SU-DHL-6 (cell line): Measurements from ENCODE around the gene ZHX3.

Experiments
- H2AFZ ChIP-seq: fragments of 200-600 bp; sonication (generic); 2 replicates; pipeline ENCODE4 v1.6.1; 2014; ENCODE audit warnings: low read depth, mild to moderate bottlenecking, moderate library complexity, mixed read lengths, antibody characterized with exemption, low read length; ENCODE audit not compliant: severe bottlenecking
- H3F3A ChIP-seq: fragments of 200-600 bp; shearing (Covaris generic); 2 replicates; pipeline ENCODE4 v1.6.0; 2016; ENCODE audit warnings: antibody characterized with exemption, mild to moderate bottlenecking; ENCODE audit not compliant: insufficient read depth
- H3K27ac ChIP-seq: fragments of 200-600 bp; sonication (generic); 2 replicates; pipeline ENCODE4 v1.5.1; 2016; ENCODE audit warnings: low read depth, mild to moderate bottlenecking, low read length, moderate library complexity, mixed read lengths
- H3K27me3 ChIP-seq: fragments of 200-600 bp; sonication (generic), shearing (Covaris generic); 2 replicates; pipeline ENCODE4 v1.6.0; 2014; ENCODE audit warnings: mild to moderate bottlenecking, low read length
- H3K36me3 ChIP-seq: fragments of 200-600 bp; sonication (generic); 2 replicates; pipeline ENCODE4 v1.6.1; 2014; ENCODE audit warnings: mild to moderate bottlenecking, low read length, mixed read lengths
- H3K4me2 ChIP-seq: fragments of 300-600, 200-600 bp; shearing (Covaris generic), sonication (generic); 2 replicates; pipeline ENCODE4 v1.6.0; 2014; ENCODE audit warnings: low read length, low read depth, mild to moderate bottlenecking; ENCODE audit not compliant: poor library complexity, severe bottlenecking
- H3K4me3 ChIP-seq: fragments of 200-600 bp; sonication (generic); 2 replicates; pipeline ENCODE4 v1.5.1; 2014; ENCODE audit warnings: antibody characterized with exemption, low read length, mild to moderate bottlenecking, mixed read lengths; ENCODE audit not compliant: insufficient read depth, poor library complexity, severe bottlenecking
- H3K79me2 ChIP-seq: fragments of 200-600 bp; sonication (generic); 2 replicates; pipeline ENCODE4 v1.6.1; 2014; ENCODE audit warnings: mild to moderate bottlenecking, low read length, moderate library complexity; ENCODE audit not compliant: insufficient read depth
- H3K9ac ChIP-seq: fragments of 200-600 bp; sonication (generic); 2 replicates; pipeline ENCODE4 v1.7.0; 2014; ENCODE audit warnings: mild to moderate bottlenecking, low read length
- H3K9me2 ChIP-seq: fragments of 200-600 bp; sonication (generic); replicated peaks from 2 replicates; pipeline ENCODE4 v1.6.1; 2014; ENCODE audit warnings: low read length; ENCODE audit not compliant: insufficient read depth
- H3K9me3 ChIP-seq: fragments of 200-600 bp; sonication (generic); 2 replicates; pipeline ENCODE4 v1.6.1; 2014; ENCODE audit warnings: low read length, mixed read lengths; ENCODE audit not compliant: insufficient read depth
- H4K20me1 ChIP-seq: fragments of 200-600 bp; sonication (generic); 2 replicates; pipeline ENCODE4 v1.6.1; 2014; ENCODE audit warnings: low read depth, mild to moderate bottlenecking, antibody characterized with exemption, low read length, moderate library complexity, mixed read lengths
- EZH2phosphoT487 ChIP-seq: fragments of 200-600 bp; sonication (generic), shearing (Covaris generic); conservative IDR thresholded peaks from 2 replicates; pipeline ENCODE4 v1.6.1; 2018; ENCODE audit warnings: mild to moderate bottlenecking, antibody characterized with exemption, low read length, moderate library complexity, mixed read lengths
- TF ChIP-seq, protein P1 (sequence below): fragments of 200-600 bp; sonication (generic); IDR thresholded peaks from one replicate; pipeline ENCODE4 v1.5.1; 2017; ENCODE audit warnings: antibody characterized with exemption, mild to moderate bottlenecking, low read length, moderate library complexity; ENCODE audit not compliant: insufficient read depth, poor library complexity, severe bottlenecking

Gene ZHX3

DNA sequence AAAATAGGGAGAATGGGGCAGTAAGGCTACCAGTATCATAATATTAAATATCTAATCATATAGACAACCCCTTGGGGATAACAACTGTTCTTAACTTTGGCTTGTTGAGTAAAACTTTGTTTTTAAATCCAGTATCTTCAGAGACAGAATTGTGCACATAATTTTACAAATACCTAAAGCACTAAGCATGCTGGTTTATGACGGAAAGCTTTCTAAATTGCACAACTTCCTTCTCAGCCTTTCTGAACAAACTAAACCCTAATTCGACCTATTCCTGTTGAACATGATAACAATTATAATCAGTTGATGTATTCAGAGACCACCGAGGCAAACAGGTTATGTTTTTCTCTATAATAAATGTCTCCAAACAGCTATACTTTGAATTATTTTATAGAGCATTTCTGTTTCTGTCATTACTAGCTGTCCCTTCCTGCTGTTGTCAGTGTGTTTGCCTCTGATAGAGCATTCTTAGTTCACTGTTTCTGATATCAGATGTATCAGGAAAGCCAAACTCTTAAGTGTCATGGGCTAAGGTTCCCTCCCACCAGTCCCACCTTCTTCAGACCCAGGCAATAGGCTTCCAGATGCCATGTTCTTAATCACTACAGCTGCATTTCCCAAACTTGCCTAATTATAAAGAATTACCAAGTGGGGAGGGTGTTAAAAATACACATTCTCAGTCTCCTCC lies 8.7 kb downstream of the ZHX3 start:
- TF ChIP-seq EZH2phosphoT487, result no peak
- Histone ChIP-seq H3K27ac (no peak overlapping the region), H4K20me1 (no peaks in the 10 kb centered on the region), H3K4me2 (no peak overlapping the region), H3K79me2 (peaks cover 8% of the 10 kb centered on the region; the same call in 1 of the 2 replicates), H2AFZ (no peak overlapping the region), H3K36me3 (no peaks in the 10 kb centered on the region), H3K9me3 (no peaks in the 10 kb centered on the region), H3K27me3 (no peaks in the 10 kb centered on the region), H3F3A (no peaks in the 10 kb centered on the region), H3K9me2 (no peaks in the 10 kb centered on the region), H3K4me3 (no peak overlapping the region), H3K9ac (no peak overlapping the region)

GRCh38 chr20:41308290-41308711 lies 9.2 kb downstream of the ZHX3 start:
- no peak overlapping the region for H2AFZ ChIP-seq
- H3K27ac ChIP-seq, result no peak overlapping the region
- TF ChIP-seq, protein P1, sequence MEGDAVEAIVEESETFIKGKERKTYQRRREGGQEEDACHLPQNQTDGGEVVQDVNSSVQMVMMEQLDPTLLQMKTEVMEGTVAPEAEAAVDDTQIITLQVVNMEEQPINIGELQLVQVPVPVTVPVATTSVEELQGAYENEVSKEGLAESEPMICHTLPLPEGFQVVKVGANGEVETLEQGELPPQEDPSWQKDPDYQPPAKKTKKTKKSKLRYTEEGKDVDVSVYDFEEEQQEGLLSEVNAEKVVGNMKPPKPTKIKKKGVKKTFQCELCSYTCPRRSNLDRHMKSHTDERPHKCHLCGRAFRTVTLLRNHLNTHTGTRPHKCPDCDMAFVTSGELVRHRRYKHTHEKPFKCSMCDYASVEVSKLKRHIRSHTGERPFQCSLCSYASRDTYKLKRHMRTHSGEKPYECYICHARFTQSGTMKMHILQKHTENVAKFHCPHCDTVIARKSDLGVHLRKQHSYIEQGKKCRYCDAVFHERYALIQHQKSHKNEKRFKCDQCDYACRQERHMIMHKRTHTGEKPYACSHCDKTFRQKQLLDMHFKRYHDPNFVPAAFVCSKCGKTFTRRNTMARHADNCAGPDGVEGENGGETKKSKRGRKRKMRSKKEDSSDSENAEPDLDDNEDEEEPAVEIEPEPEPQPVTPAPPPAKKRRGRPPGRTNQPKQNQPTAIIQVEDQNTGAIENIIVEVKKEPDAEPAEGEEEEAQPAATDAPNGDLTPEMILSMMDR, result no peak
- no peak for TF ChIP-seq EZH2phosphoT487
- H3K9me2 ChIP-seq, result no peaks in the 10 kb centered on the region
- no peak overlapping the region for H3K4me2 ChIP-seq
- H3K79me2 ChIP-seq, result peaks cover 8% of the 10 kb centered on the region; the same call in 1 of the 2 replicates
- no peaks in the 10 kb centered on the region for H4K20me1 ChIP-seq
- H3K9me3 ChIP-seq, result no peaks in the 10 kb centered on the region
- no peak overlapping the region for H3K9ac ChIP-seq
- no peak overlapping the region for H3K4me3 ChIP-seq
- H3F3A ChIP-seq, result no peaks in the 10 kb centered on the region
- H3K27me3 ChIP-seq, result no peaks in the 10 kb centered on the region
- no peaks in the 10 kb centered on the region for H3K36me3 ChIP-seq

DNA sequence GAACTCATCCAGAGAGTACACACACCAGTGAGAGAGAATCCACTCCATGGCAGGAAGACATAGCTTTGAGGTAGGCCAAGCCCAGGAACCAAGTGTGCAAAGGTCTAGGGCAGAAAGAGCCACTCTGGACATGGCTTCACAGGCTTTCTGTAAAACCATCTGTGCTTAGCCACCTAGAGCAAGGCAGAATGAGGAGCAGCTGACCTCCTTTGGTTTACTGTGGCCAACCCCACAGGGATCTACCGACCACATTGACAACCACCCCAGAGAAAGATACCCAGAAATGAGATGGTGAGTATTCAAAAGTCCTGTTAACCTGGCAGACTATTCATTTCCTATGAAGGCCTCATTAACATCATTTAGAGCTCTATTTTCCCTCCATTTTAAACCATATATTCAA lies 10.5 kb downstream of the ZHX3 start:
- Histone ChIP-seq H4K20me1 (no peaks in the 10 kb centered on the region), H3K27me3 (no peaks in the 10 kb centered on the region), H3K4me2 (no peak overlapping the region), H3K4me3 (no peak overlapping the region), H3K9me3 (no peaks in the 10 kb centered on the region), H3K36me3 (no peaks in the 10 kb centered on the region), H3K27ac (no peak overlapping the region), H3F3A (no peaks in the 10 kb centered on the region), H2AFZ (no peak overlapping the region), H3K9ac (no peak overlapping the region), H3K9me2 (no peaks in the 10 kb centered on the region), H3K79me2 (peaks cover 8% of the 10 kb centered on the region; the same call in 1 of the 2 replicates)
- TF ChIP-seq, protein P1, result no peak
- TF ChIP-seq EZH2phosphoT487, result no peak

DNA sequence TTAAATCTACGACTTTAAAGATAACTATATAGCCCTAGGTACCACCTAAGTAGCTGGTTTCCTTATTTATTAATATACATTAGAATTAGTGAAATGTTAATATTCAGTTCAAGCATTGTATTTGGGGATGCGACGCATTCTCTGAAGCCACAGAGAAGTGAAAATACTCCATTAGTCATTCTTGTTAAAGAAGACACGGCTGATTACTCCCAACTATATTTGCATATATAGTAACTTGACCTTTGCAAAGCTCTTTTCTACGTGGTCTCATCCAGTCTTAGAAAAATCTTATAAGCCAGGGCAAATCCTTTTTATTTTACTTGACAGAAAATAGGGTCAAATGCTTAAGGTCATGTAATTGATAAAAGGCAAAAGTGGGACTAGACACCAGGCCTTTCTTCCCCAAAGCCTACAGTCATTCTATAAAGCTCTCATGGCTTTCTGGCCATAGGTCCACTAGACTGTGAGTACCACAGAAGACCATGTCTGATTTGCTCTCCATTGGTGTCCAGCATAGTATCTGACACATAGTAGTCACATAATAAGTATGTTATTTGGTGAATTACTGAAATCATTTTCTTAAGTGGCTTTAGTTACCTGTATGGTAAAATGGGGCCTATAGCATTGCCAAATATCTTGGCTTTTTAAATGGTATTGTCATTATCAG lies 11.3 kb downstream of the ZHX3 start:
- TF ChIP-seq, protein P1, result no peak
- no peak for TF ChIP-seq EZH2phosphoT487
- Histone ChIP-seq H3K9me2 (no peaks in the 10 kb centered on the region), H2AFZ (no peak overlapping the region), H3K9ac (no peak overlapping the region), H3K4me2 (peak overlapping the region; percentile 44), H3K27ac (0 out of 2 replicates have a peak overlapping the region, but pooled peaks have one; percentile 3), H4K20me1 (no peaks in the 10 kb centered on the region), H3K9me3 (no peaks in the 10 kb centered on the region), H3K79me2 (peaks cover 8% of the 10 kb centered on the region; the same call in 1 of the 2 replicates), H3K4me3 (no peak overlapping the region), H3K27me3 (no peaks in the 10 kb centered on the region), H3F3A (no peaks in the 10 kb centered on the region), H3K36me3 (no peaks in the 10 kb centered on the region)
